MCF 10A (cell line): Measurements from ENCODE around the gene PIGX. TPM values are rescaled to one million over a fixed set of nuclear protein-coding genes. Genes with fewer than 3 reads are reported as not detected.
A peak's percentile ranks its signal among the peaks of the same experiment; 100 is the strongest.

Source experiments
- BruUV-seq: library from RNA; stranded (reverse); fragments of 400-500 nt; replicated peaks from 2 replicates; lab custom pipeline; 2021; lab: Mats Ljungman, UMichigan
- CTCF ChIA-PET: fragments of 300-600 bp; sonication (Branson Sonifier 250); formaldehyde crosslinking; extraction: SDS; loops from one replicate; lab custom pipeline; 2021; ENCODE audit warnings: antibody characterized with exemption, inconsistent platforms; lab: Yijun Ruan, JAX
- POLR2A ChIA-PET: fragments of 300-600, 350-650 bp; sonication (Branson Sonifier 250); formaldehyde crosslinking; extraction: SDS; loops from one replicate; lab custom pipeline; 2020; ENCODE audit warnings: antibody characterized with exemption, inconsistent platforms; lab: Yijun Ruan, JAX
- DNase-seq: peaks from one replicate; pipeline ENCODE4 v3.0.0-alpha.2; 2018; ENCODE audit not compliant: unreplicated experiment
- H3K27ac Mint-ChIP-seq: one replicate; pipeline ENCODE4 v1.8.0; 2022; ENCODE audit warnings: mild to moderate bottlenecking, low read depth, mixed read lengths; ENCODE audit not compliant: unreplicated experiment
- H3K27me3 Mint-ChIP-seq: one replicate; pipeline ENCODE4 v1.8.0; 2022; ENCODE audit warnings: mixed read lengths; ENCODE audit not compliant: insufficient read depth, unreplicated experiment
- H3K36me3 Mint-ChIP-seq: one replicate; pipeline ENCODE4 v1.8.0; 2022; ENCODE audit warnings: mild to moderate bottlenecking, moderate library complexity, mixed read lengths; ENCODE audit not compliant: insufficient read depth, unreplicated experiment
- H3K4me1 Mint-ChIP-seq: one replicate; pipeline ENCODE4 v1.8.0; 2022; ENCODE audit warnings: mixed read lengths; ENCODE audit not compliant: insufficient read depth, unreplicated experiment
- H3K4me3 Mint-ChIP-seq: one replicate; pipeline ENCODE4 v1.8.0; 2022; ENCODE audit warnings: mild to moderate bottlenecking, moderate library complexity, mixed read lengths; ENCODE audit not compliant: unreplicated experiment
- H3K9me3 Mint-ChIP-seq: one replicate; pipeline ENCODE4 v1.8.0; 2022; ENCODE audit warnings: mixed read lengths; ENCODE audit not compliant: unreplicated experiment
- intact Hi-C: fragments of 100-400 bp; cut with micrococcal nuclease; formaldehyde crosslinking; loops from 2 replicates; pipeline ENCODE4 v1.14.1; 2022
- total RNA-seq: library from RNA; stranded (reverse); gene quantifications from 2 replicates; pipeline ENCODE4 v1.2.3, GENCODE V29; 2022
- TF ChIP-seq, protein P1 (sequence below): fragments of 200-600 bp; IDR thresholded peaks from one replicate; pipeline ENCODE4 v1.8.0; 2022; ENCODE audit warnings: antibody characterized with exemption, mild to moderate bottlenecking; ENCODE audit not compliant: unreplicated experiment

PIGX gene
- total RNA-seq, 1 experiment from 2014 or later: 23.2 TPM

DNA sequence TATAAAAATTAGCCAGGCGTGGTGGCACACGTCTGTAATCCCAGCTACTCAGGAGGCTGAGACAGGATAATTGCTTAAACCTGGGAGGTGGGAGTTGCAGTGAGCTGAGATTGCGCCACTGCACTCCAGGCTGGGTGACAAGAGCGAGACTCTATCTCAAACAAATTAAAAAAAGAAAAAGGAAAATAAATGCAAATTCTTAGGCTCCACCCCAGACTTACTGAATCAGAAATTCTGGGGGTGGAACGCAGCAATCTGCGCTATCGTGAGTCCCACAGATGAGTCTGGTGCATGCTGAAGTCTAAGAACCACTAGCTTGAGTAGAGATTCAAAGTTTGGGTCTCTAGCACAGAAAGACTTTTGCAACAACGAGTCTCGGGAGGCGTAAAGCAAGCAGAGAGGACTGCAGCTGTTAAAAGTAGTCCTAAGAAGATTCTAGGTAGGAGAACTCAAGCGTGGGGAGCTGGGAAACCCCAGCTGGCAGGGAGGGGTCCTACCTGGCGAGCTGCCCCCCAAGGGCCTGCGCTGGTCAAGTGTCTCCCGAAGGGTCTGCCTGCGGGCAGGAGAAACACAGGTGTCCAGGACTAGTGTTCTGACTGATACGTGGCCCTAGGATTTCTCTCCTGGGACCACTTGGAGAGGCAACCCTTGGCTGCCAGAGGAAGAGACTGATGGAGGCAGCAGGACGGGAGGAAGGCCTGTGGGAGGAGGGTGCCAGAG is 22.1 kb upstream of the PIGX start:
- no peaks in the 10 kb centered on the region for H3K27me3 Mint-ChIP-seq
- no peaks in the 10 kb centered on the region for H3K36me3 Mint-ChIP-seq
- ChIA-PET POLR2A (no interaction called here), CTCF (interaction anchor here (0.7 to 1.5 kb wide), 6 partner anchors 77 to 908 kb away, joined by 3 to 8 read pairs (median 3); no protein-coding TSS in a partner anchor)
- no peak overlapping the region for H3K27ac Mint-ChIP-seq
- TF ChIP-seq, protein P1, sequence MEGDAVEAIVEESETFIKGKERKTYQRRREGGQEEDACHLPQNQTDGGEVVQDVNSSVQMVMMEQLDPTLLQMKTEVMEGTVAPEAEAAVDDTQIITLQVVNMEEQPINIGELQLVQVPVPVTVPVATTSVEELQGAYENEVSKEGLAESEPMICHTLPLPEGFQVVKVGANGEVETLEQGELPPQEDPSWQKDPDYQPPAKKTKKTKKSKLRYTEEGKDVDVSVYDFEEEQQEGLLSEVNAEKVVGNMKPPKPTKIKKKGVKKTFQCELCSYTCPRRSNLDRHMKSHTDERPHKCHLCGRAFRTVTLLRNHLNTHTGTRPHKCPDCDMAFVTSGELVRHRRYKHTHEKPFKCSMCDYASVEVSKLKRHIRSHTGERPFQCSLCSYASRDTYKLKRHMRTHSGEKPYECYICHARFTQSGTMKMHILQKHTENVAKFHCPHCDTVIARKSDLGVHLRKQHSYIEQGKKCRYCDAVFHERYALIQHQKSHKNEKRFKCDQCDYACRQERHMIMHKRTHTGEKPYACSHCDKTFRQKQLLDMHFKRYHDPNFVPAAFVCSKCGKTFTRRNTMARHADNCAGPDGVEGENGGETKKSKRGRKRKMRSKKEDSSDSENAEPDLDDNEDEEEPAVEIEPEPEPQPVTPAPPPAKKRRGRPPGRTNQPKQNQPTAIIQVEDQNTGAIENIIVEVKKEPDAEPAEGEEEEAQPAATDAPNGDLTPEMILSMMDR: no peak
- peaks cover 9% of the 10 kb centered on the region for H3K4me1 Mint-ChIP-seq
- DNase-seq: no peak
- no TSS peak for BruUV-seq
- no peaks in the 10 kb centered on the region for H3K9me3 Mint-ChIP-seq
- intact Hi-C loops: loop anchor here (10.0 kb wide), 2 partner anchors 155 to 435 kb away; no protein-coding TSS in a partner anchor
- no peak overlapping the region for H3K4me3 Mint-ChIP-seq

DNA sequence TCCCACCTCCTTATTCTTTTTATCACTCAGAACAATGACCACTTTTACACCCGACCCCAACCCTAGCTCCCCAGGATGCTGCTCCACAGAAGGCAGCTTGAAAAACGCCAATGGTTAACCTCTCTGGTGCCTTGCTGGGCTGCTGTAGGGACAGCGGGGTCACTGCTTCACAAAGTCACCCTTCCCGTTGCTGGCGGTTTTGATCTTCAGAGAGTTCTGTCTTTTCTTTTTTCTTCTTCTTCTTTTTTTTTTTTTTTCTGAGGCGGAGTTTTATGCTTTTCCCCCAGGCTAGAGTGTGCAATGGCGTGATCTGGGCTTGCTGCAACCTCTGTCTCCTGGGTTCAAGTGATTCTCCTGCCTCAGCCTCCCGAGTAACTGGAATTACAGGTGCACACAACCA is 20.8 kb upstream of the PIGX start:
- intact Hi-C loops: no loop called here
- POLR2A ChIA-PET: interaction anchor here (1.0 kb wide), 1 partner anchor 16 kb away, joined by 3 read pairs; no protein-coding TSS in a partner anchor

DNA sequence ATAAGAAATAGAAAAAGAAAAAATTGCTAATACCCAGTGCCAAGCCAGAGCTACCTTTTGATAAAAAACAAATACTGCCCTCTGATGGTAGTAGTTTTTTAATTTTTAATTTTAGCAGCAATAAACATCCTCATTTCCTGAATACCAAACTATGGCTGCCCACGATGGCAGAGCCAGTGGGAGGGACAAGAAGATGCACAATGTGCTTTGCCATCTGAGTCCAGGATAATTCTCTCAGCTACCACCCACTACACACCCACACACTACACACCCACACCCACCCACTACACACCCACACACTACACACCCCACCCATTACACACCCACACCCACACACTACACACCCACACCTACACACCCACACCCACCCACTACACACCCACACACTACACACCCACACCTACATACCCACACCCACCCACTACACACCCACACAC is 18.0 kb upstream of the PIGX start:
- H3K9me3 Mint-ChIP-seq: no peaks in the 10 kb centered on the region
- H3K36me3 Mint-ChIP-seq: peaks cover 5% of the 10 kb centered on the region
- no peak overlapping the region for H3K27ac Mint-ChIP-seq
- CTCF ChIA-PET: interaction anchor here (0.5 to 1.6 kb wide), 5 partner anchors 9 to 147 kb away, joined by 3 to 6 read pairs (median 4); no protein-coding TSS in a partner anchor
- no TSS peak for BruUV-seq
- intact Hi-C loops: no loop called here
- H3K4me3 Mint-ChIP-seq: no peak overlapping the region
- no peaks in the 10 kb centered on the region for H3K27me3 Mint-ChIP-seq
- no peaks in the 10 kb centered on the region for H3K4me1 Mint-ChIP-seq
- TF ChIP-seq, protein P1: no peak
- peak; percentile 9 for DNase-seq
- POLR2A ChIA-PET: no interaction called here

More for the DNA sequence above, 20.8 kb upstream of the PIGX start:
- Mint-ChIP-seq H3K36me3 (no peaks in the 10 kb centered on the region), H3K27ac (no peak overlapping the region), H3K4me1 (peaks cover 9% of the 10 kb centered on the region), H3K4me3 (no peak overlapping the region), H3K27me3 (no peaks in the 10 kb centered on the region), H3K9me3 (no peaks in the 10 kb centered on the region)
- DNase-seq: no peak
- CTCF ChIA-PET: interaction anchor here (0.6 to 1.0 kb wide), 3 partner anchors 14 to 168 kb away, joined by 3 to 5 read pairs (median 3); no protein-coding TSS in a partner anchor
- no TSS peak for BruUV-seq
- TF ChIP-seq, protein P1: no peak

DNA sequence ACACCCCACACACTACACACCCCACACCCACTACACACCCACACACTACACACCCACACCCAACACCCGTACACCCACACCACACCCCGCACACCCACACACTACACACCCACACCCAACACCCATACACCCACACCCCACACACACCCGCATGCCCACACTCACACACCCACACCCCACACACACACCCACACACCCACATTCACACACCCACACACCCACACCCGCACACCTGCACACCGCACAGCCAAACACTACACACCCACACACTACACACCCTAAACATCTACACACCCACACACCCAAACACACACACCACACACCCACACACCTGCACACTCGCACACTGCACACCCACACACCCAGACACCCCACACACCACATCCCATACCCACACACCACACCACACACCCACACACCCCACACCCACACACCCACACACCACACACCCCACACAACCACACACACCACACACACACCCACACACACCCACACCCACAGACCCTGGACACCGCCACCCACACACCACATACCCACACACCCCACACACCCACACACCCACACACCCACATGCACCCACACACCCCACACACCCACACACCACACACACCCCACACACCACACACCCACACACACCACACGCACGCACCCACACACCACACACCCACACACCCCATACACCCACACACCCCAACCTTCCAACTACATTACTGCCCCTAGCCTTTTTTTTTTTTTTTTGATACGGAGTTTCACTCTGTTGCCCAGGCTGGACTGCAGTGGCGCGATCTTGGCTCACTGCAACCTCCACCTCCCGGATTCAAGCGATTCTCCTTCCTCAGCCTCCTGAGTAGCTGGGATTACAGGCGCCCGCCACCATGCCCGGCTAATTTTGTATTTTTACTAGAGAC is 17.0 kb upstream of the PIGX start:
- intact Hi-C loops: no loop called here
- CTCF ChIA-PET: interaction anchor here (0.6 to 1.2 kb wide), 4 partner anchors 8 to 640 kb away, joined by 3 to 7 read pairs (median 4); no protein-coding TSS in a partner anchor
- Mint-ChIP-seq H3K27me3 (no peaks in the 10 kb centered on the region), H3K9me3 (no peaks in the 10 kb centered on the region), H3K36me3 (peaks cover 5% of the 10 kb centered on the region), H3K27ac (no peak overlapping the region), H3K4me1 (no peaks in the 10 kb centered on the region), H3K4me3 (no peak overlapping the region)
- POLR2A ChIA-PET: no interaction called here
- TF ChIP-seq, protein P1: no peak
- no TSS peak for BruUV-seq
- DNase-seq: no peak
